Epidermal melanocyte (primary cell): Measurements from ENCODE around the gene SPI1.

Experiments used
- DNase-seq: peaks from one replicate; pipeline ENCODE4 v3.0.0; 2011; ENCODE audit warnings: low spot score; ENCODE audit not compliant: insufficient read length

The SPI1 gene

GRCh38 chr11:47358731-47359051 lies 19.7 kb downstream of the SPI1 start:
- no peak for DNase-seq

- no peak for DNase-seq
Measured at GRCh38 chr11:47357985-47358730, 20.2 kb downstream of the SPI1 start.

GRCh38 chr11:47356998-47357329 lies 21.4 kb downstream of the SPI1 start:
- DNase-seq, result no peak

GRCh38 chr11:47356129-47356997 lies 22.0 kb downstream of the SPI1 start:
- no peak for DNase-seq

- DNase-seq, result peak; percentile 92
Measured at GRCh38 chr11:47355283-47356128, 22.8 kb downstream of the SPI1 start.

- peak; percentile 51 for DNase-seq
Measured at GRCh38 chr11:47354913-47355282, 23.4 kb downstream of the SPI1 start.

GRCh38 chr11:47353978-47354774 lies 24.2 kb downstream of the SPI1 start:
- DNase-seq, result no peak

GRCh38 chr11:47352556-47352955 lies 25.8 kb downstream of the SPI1 start, which contains the start of gene MYBPC3:
Gene MYBPC3, minus strand, starts transcription at chr11:47352702. Its CDS starts 55 bp downstream, at chr11:47352647.
- no peak for DNase-seq

DNA sequence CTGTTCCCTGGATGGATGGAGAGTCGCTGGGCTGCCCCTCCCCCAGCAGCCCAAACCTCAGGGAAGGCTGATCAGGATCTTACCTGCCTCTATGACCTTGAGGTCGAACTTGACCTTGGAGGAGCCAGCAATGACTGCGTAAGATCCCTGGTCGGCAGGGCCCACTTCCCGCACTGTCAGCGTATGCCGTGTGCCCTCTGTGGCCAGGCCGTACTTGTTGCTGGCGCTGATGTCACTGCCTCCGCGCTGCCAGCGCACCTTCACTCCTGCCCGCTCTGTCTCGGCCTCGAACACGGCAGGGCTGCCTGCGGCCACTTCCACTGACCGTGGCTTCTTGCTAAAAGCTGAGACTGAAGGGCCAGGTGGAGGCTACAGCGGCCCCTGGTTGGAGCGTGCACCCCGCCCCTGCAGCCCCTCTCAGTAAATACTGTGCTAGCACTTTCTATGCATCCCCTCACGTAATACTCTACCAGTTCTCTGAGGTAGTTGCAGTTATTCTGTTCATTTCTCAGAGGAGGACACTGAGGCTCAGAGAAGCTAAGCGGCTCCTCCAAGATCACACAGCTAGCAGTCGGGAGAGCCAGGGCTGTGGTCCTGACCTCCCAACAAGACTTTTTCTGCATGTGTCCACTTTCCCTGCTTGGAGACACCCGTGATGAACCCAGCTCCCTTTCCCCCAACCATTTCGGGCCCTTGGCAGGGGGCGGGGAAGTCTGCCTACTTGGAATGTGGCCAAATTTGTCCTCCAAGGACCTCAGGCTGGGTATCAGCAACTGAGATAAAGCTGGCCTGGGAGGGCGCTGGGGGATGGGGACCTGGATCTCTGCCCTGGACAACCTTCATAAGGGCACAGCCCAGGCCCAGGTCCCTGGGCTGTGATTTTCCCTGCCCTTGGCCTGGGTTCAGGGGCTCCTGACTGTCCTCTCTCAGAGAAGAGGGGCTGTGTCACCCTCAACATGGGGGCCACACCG lies 26.9 kb downstream of the SPI1 start:
- DNase-seq, result no peak

DNA sequence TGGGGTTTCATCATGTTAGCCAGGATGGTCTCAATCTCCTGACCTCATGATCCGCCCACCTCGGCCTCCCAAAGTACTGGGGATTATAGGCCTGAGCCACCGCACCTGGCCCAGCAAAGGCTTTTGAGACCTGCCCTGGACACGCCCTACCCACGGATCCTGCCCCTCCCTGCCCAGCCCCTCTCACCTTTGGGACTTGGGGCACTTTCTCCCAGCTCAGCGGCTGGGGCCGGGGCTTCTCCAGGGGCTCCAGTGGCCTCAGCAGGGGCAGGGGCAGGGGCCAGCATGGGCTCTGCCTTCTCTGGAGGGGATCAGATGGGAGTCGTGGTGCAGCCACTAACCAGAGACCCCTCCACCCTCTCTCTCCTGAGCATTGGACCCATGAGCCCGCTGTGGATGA lies 28.0 kb downstream of the SPI1 start:
- DNase-seq, result no peak

- no peak for DNase-seq
Measured at GRCh38 chr11:47349521-47350095, 28.7 kb downstream of the SPI1 start.

GRCh38 chr11:47348859-47349258 lies 29.5 kb downstream of the SPI1 start:
- DNase-seq, result no peak

DNA sequence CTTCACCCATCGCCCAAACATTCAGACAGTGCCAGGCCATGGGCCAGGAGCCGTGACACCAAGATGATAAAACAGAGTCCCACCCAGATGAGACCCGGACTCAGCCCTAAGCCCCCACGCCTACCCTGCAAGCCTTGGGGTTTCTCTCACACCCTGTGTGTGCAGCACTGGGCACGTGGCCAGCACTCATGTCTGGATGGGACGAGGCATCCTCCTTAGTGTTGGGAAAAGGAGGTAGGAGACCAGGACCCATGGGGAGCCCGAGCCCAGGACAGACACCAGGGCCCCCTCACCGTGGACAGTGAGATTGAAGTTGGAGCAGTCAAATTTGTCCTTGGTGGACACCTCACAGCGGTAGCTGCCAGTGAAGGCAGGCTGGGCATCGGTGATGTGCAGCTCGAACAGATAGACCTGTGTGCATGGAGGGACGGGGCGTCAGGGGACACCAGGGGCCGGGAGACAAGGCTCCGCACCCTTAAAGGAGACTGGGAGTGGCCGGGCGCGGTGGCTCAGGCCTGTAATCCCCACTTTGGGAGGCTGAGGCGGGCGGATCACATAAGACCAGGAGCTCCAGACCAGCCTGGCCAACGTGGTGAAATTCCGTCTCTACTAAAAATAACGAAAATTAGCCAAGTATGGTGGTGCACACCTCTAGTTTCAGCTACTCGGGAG lies 30.1 kb downstream of the SPI1 start:
- no peak for DNase-seq

DNA sequence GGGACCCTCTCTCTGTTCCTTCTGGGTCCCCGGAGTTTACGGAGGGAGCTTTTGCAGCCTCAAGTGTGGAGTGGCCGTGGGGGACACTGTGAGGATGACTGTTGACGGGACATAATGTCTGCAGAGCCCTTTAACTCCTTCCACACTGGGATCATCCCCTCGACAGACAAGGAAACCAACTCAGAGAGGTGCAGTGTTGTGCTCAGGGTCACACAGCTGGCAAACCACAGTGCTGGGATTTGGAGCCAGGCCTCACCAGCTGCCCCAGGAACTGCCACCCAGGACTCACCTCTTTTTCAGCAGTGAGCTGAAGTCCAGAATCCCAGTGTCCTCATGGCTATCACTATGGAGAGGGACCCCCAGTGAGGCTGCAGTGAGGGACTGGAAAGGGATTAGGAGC lies 31.2 kb downstream of the SPI1 start:
- no peak for DNase-seq

GRCh38 chr11:47345890-47346563 lies 32.3 kb downstream of the SPI1 start:
- no peak for DNase-seq

DNA sequence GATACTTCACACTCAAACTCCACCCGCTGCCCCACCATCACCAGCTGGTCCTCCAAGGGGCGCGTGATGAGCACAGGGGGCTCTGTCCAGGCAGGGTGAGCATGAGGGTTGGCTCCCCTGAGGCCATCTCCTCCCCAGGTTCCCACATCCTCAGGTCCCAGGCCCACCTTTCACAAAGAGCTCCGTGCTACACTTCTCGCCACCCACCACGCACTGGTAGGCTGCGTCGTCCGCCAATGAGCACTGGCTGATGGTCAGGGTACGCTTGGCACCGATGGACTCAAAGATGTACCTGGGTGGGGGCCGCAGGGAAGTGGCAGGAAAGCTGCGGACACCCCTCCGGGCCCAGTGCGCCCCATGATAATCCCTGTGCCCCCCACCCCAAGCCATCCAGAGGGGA lies 35.5 kb downstream of the SPI1 start:
- DNase-seq, result no peak

- no peak for DNase-seq
Measured at GRCh38 chr11:47342036-47342803, 36.1 kb downstream of the SPI1 start.
